GM19193 (cell line): ENCODE results near the gene COMT.

Experiments
- POLR2A ChIP-seq: IDR thresholded peaks from 4 replicates; pipeline ENCODE4 v1.6.1; 2011; ENCODE audit not compliant: insufficient read depth, insufficient read length; ENCODE audit errors: extremely low read depth

The COMT gene

GRCh38 chr22:19984851-19985811 is 43.6 kb downstream of the COMT start:
- no peak for TF ChIP-seq POLR2A

DNA sequence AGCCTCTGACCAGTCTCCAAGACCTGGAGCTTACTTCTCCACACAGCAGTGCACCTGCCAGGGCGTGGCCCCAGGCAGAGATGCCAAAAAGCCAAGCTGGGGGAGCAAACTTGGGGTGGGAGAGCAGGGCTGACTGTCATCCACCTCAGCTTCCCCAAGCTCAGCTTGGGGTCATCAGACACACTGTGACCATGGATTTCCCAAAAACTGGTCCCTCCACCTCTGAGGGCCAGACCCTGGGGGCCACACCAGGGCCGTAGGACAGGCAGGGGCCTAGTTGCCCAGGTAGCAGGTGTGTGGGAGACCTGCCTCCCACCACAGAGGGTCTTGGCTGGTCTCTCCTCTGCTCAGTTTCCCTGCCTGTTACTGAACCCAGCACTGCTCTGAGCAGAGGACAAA is 44.4 kb downstream of the COMT start:
- no peak for TF ChIP-seq POLR2A

DNA sequence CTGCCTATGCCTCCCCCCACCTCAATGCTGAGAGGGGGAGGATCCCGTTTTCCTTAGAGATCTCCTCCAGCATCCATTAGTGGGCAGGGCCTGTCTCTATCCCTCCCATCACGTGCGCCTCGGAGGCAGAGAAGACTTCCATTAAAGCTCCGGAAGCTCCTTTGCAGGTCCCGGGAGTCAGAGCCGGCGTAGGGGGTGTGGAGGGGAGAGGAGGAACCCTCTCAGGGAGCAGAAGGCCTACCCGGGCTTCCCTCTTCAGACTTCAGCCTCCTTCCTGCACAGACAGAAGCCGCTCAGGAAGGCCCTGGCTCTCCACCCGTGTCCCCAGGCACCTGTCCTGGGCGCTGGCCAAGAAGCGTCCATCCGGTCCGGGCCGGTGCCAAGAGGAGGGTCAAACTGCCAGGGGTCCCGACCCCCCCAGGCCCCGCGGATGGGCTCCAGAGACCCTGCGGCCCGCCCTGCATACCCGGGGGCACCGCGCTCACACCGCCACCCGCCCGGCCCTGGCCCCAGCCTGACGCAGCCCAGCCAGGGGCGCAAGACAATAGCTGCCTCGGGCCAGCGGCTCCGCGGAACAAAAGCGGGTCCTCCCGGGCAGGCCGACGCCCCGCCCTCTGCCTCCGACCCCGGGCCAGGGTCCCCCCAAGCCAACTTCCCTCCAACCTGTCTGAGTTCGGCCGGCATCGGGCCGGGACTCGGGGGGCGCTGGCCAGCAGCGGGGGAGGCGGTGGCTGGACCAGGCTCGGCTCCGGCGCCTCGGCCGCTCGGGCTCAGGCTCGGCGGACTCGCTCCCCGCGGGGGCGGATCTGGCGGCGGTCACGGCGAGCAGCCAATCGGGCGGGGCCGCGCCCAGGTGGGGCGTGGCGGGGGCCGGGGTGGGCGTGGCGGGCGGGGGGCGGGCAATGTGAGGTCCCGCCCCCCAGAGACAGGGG is 45.1 kb downstream of the COMT start:
- no peak for TF ChIP-seq POLR2A

- TF ChIP-seq POLR2A, result no peak
Measured at GRCh38 chr22:19987394-19988306, 46.1 kb downstream of the COMT start.

- TF ChIP-seq POLR2A, result no peak
Measured at GRCh38 chr22:19988331-19988808, 46.8 kb downstream of the COMT start.

DNA sequence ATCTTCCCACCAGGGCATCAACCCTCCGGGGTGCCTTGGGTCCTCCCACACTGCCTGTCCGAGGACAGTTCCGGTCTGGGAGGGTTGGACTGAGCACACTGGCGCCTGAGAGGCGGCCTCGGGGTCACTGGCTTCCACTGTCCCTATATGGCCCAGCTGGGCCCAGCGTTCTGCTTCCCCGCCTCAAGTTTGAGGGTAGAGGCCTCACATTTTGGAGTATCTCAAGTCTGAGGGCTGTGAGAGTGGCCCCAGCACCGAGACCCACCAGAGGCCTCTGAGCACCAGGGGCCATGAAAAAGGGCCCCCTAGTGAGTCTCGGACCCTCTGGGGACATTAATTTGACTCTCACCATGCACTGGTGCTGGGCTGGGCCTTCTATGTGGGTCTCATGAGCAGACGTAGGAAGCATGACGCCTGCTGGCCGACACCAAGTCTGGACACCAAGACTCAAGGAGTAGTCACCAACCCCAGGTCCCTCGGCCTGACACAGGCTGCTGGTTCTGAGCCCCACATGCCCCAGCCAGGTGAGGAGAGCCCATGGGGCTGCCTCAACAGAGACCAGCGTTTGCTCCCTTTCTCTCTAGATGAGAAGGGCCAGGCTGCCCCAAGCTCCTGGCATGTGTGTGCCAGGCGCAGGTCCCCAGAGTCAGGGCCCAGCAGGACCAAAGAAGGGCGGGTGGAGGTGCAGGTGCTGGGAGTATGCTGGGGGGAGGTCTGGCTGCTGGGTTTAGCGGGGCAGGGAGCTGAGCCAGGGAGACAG is 47.6 kb downstream of the COMT start:
- no peak for TF ChIP-seq POLR2A

GRCh38 chr22:19989725-19990067 is 48.1 kb downstream of the COMT start:
- TF ChIP-seq POLR2A, result no peak

DNA sequence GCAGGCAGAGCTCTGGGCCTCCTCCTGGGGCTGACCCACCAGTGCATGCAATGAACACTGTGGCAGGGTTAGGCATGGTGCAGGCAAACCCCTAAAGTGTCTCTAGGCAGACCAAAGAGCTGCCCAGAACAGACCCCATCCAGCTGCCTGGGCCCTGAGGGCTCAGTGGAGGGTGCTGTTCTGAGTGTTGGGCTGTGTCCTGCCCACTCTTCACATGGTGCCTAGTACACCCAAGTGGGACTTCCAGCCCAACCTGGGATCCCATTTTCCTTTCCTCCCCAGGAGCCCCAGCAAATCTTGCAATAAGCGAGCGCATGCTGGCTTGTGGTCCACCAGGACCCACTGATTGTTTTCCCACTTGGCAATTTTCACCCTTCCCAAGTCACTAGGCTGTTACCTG is 48.6 kb downstream of the COMT start:
- TF ChIP-seq POLR2A, result no peak

GRCh38 chr22:19990609-19991394 is 49.2 kb downstream of the COMT start:
- no peak for TF ChIP-seq POLR2A

- TF ChIP-seq POLR2A, result no peak
Measured at GRCh38 chr22:19991395-19991644, 49.7 kb downstream of the COMT start.

- TF ChIP-seq POLR2A, result no peak
Measured at GRCh38 chr22:19991645-19992451, 50.3 kb downstream of the COMT start.

DNA sequence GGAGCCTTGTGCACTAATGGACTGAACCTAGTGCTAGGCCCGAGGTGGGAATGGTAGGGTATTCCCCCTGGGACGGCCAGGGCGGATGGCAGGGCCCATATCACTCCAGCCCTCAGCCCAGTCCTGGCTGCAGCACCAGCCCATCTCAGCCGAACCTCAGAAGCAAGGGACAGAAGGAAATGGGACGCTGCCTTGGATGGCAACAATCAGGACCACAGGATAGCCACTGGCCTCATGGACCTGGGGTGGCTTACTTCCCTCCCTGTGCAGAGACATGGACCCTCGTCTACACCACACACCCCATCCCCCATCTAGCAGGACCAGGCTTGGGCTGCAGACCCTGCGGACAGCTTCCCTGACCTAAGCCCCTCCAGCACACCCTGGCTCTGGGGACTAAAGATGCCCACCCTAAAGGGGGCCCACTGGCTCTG is 50.9 kb downstream of the COMT start:
- no peak for TF ChIP-seq POLR2A
